ENCODE measurements around the gene PMPCA.

GRCh38 chr9:136441191-136441680, 30.8 kb downstream of the PMPCA start:
- no peak for TF ChIP-seq CTCF (optimal IDR thresholded peaks at IDR 0.05 in 1 of 3, IDR thresholded peaks at IDR 0.05 in 1 of 3, conservative IDR thresholded peaks at IDR 0.05 in 1 of 3; ENCODE audit: extremely low read depth in 1 of 3, insufficient read depth in 2 of 3, low read length in 3 of 3)
- TF ChIP-seq EZH2 (IDR thresholded peaks at IDR 0.05; ENCODE audit: low read length): no peak

Data from keratinocyte (primary cell).